Measurements from ENCODE around the gene IGF2. TPM values are rescaled to one million over a fixed set of nuclear protein-coding genes. Genes with fewer than 3 reads are reported as not detected.

The IGF2 gene
- total RNA-seq, 1 experiment from 2014 or later: 1.5 TPM

- TF ChIP-seq USF2 (CRISPR knock-in tag; IDR thresholded peaks at IDR 0.05) (peak; percentile 75), AR (CRISPR knock-in tag; IDR thresholded peaks at IDR 0.05) (no peak), OVOL2 (CRISPR knock-in tag; IDR thresholded peaks at IDR 0.05; ENCODE audit: borderline replicate concordance) (no peak), FOXP1 (CRISPR knock-in tag; IDR thresholded peaks at IDR 0.05; ENCODE audit: borderline replicate concordance) (peak; percentile 75), ZBTB21 (CRISPR knock-in tag; IDR thresholded peaks at IDR 0.05; ENCODE audit: borderline replicate concordance) (0 out of 2 replicates have a peak, but pooled peaks have one; percentile 46), USF1 (CRISPR knock-in tag; IDR thresholded peaks at IDR 0.05) (peak; percentile 78), MAX (CRISPR knock-in tag; IDR thresholded peaks at IDR 0.05) (peak; percentile 95), ZNF263 (CRISPR knock-in tag; IDR thresholded peaks at IDR 0.05; ENCODE audit: low read depth) (0 out of 2 replicates have a peak, but pooled peaks have one; percentile 8), ZNF423 (CRISPR knock-in tag; IDR thresholded peaks at IDR 0.05) (no peak), E2F5 (CRISPR knock-in tag; IDR thresholded peaks at IDR 0.05) (0 out of 2 replicates have a peak, but pooled peaks have one; percentile 38)
Measured at GRCh38 chr11:2166091-2166851, 27.1 kb upstream of the IGF2 start (continued).

- H3K36me3 Mint-ChIP-seq: no peaks in the 10 kb centered on the region
- ATAC-seq (no peak), DNase-seq (ENCODE audit: low spot score) (no peak)
- no peak overlapping the region for H3K27ac Mint-ChIP-seq
- ChIA-PET POLR2A (no interaction called here), CTCF (interaction anchor here (1.0 to 3.9 kb wide), 11 partner anchors 8 to 513 kb away, joined by 3 to 37 read pairs (median 8); no protein-coding TSS in a partner anchor)
- H3K4me3 Mint-ChIP-seq: no peak overlapping the region
- no peaks in the 10 kb centered on the region for H3K9me3 Mint-ChIP-seq
- no peaks in the 10 kb centered on the region for H3K4me1 Mint-ChIP-seq
- no peaks in the 10 kb centered on the region for H3K27me3 Mint-ChIP-seq (ENCODE audit: low read depth)
- TF ChIP-seq ZNF281 (CRISPR knock-in tag; IDR thresholded peaks at IDR 0.05): no peak
- no peak for TF ChIP-seq ARID4B (CRISPR knock-in tag; IDR thresholded peaks at IDR 0.05; ENCODE audit: borderline replicate concordance)
- TF ChIP-seq ZBTB21 (CRISPR knock-in tag; IDR thresholded peaks at IDR 0.05; ENCODE audit: borderline replicate concordance): no peak
- TF ChIP-seq PRRX2 (CRISPR knock-in tag; IDR thresholded peaks at IDR 0.05): no peak
- TF ChIP-seq ERG (CRISPR knock-in tag; IDR thresholded peaks at IDR 0.05): no peak
- no peak for TF ChIP-seq RELA (CRISPR knock-in tag; IDR thresholded peaks at IDR 0.05; ENCODE audit: borderline replicate concordance)
- TF ChIP-seq TEAD1 (CRISPR knock-in tag; IDR thresholded peaks at IDR 0.05): no peak
- TF ChIP-seq SMAD4 (CRISPR knock-in tag; IDR thresholded peaks at IDR 0.05): no peak
Measured at GRCh38 chr11:2165571-2165970, 26.4 kb upstream of the IGF2 start.
